GM23338 (cell line): ENCODE measurements around the gene MARCHF9. TPM values are rescaled to one million over a fixed set of nuclear protein-coding genes. Genes with fewer than 3 reads are reported as not detected.

Experiments used
- ATAC-seq: fragments of 200-7000 bp; cut with Tn5 transposase; 3 replicates; pipeline ENCODE4 v1.9.1; 2020
- DNase-seq: peaks from one replicate; pipeline ENCODE4 v3.0.0-alpha.2; 2015; ENCODE audit warnings: low spot score
- H2AFZ ChIP-seq: fragments of 200-600 bp; sonication (generic); 2 replicates; pipeline ENCODE4 v1.8.0; 2016; ENCODE audit warnings: antibody characterized with exemption, mild to moderate bottlenecking, moderate library complexity
- H3F3A ChIP-seq: fragments of 200-600 bp; sonication (generic); replicated peaks from 2 replicates; pipeline ENCODE4 v1.8.0; 2017; ENCODE audit warnings: antibody characterized with exemption, mixed run types, low read depth
- H3K27ac ChIP-seq: fragments of 200-600 bp; sonication (generic); 2 replicates; pipeline ENCODE4 v1.6.1; 2016; ENCODE audit warnings: low read depth
- H3K27me3 ChIP-seq: fragments of 200-600 bp; sonication (generic); 2 replicates; pipeline ENCODE4 v1.8.0; 2016; ENCODE audit warnings: mild to moderate bottlenecking, mixed run types, moderate library complexity; ENCODE audit not compliant: insufficient read depth
- H3K36me3 ChIP-seq: fragments of 200-600 bp; sonication (generic); 2 replicates; pipeline ENCODE4 v1.8.0; 2016; ENCODE audit warnings: mild to moderate bottlenecking; ENCODE audit not compliant: insufficient read depth
- H3K4me1 ChIP-seq: fragments of 200-600 bp; sonication (generic); 2 replicates; pipeline ENCODE4 v1.8.0; 2016; ENCODE audit warnings: mild to moderate bottlenecking, moderate library complexity; ENCODE audit not compliant: insufficient read depth
- H3K4me2 ChIP-seq: fragments of 200-600 bp; sonication (generic); 2 replicates; pipeline ENCODE4 v1.7.1; 2017; ENCODE audit warnings: mixed run types
- H3K4me3 ChIP-seq: fragments of 200-600 bp; sonication (generic); 2 replicates; pipeline ENCODE4 v1.6.1; 2016; ENCODE audit warnings: mixed run types
- H3K79me2 ChIP-seq: fragments of 200-600 bp; sonication (generic); replicated peaks from 2 replicates; pipeline ENCODE4 v1.8.0; 2017; ENCODE audit warnings: mild to moderate bottlenecking; ENCODE audit not compliant: insufficient read depth
- H3K9me2 ChIP-seq: fragments of 200-600 bp; sonication (generic); 2 replicates; pipeline ENCODE4 v1.8.0; 2017; ENCODE audit not compliant: insufficient read depth
- H4K20me1 ChIP-seq: fragments of 200-600 bp; sonication (generic); replicated peaks from 2 replicates; pipeline ENCODE4 v1.8.0; 2017; ENCODE audit warnings: mild to moderate bottlenecking; ENCODE audit not compliant: insufficient read depth
- H3K27ac Mint-ChIP-seq: 2 replicates; pipeline ENCODE4 v1.8.0; 2020; ENCODE audit warnings: inconsistent platforms, mild to moderate bottlenecking, moderate library complexity, mixed read lengths
- H3K27me3 Mint-ChIP-seq: 3 replicates; pipeline ENCODE4 v1.8.0; 2022; ENCODE audit warnings: low read depth, mild to moderate bottlenecking, moderate library complexity, mixed read lengths, inconsistent platforms; ENCODE audit not compliant: insufficient read depth, poor library complexity
- H3K36me3 Mint-ChIP-seq: 3 replicates; pipeline ENCODE4 v1.8.0; 2021; ENCODE audit warnings: low read depth, mild to moderate bottlenecking, inconsistent platforms, moderate library complexity, mixed read lengths
- H3K4me1 Mint-ChIP-seq: 3 replicates; pipeline ENCODE4 v1.8.0; 2020; ENCODE audit warnings: mild to moderate bottlenecking, inconsistent platforms, mixed read lengths
- H3K4me3 Mint-ChIP-seq: 3 replicates; pipeline ENCODE4 v1.8.0; 2021; ENCODE audit warnings: moderate library complexity, mild to moderate bottlenecking, inconsistent platforms, mixed read lengths
- H3K9me3 Mint-ChIP-seq: 3 replicates; pipeline ENCODE4 v1.8.0; 2020; ENCODE audit warnings: moderate library complexity, mild to moderate bottlenecking, inconsistent platforms, mixed read lengths
- CTCF ChIP-seq, 2 experiments: fragments of 200-600 bp in 1 of 2; sonication (generic) in 1 of 2; conservative IDR thresholded peaks; 2 replicates each; pipeline versions ENCODE4 v1.5.1 to v1.6.1; 2016 to 2017; ENCODE audit warnings: antibody characterized with exemption in 2 of 2, low read depth in 2 of 2, mild to moderate bottlenecking in 2 of 2, moderate library complexity in 1 of 2
- EZH2phosphoT487 ChIP-seq: fragments of 200-600 bp; sonication (generic); IDR thresholded peaks from one replicate; pipeline ENCODE4 v1.8.1; 2018; ENCODE audit warnings: antibody characterized with exemption; ENCODE audit not compliant: unreplicated experiment
- POLR2AphosphoS5 ChIP-seq: IDR thresholded peaks from 2 replicates; pipeline ENCODE4 v1.6.1; 2016; ENCODE audit warnings: antibody characterized with exemption, low read depth
- ZNF114 ChIP-seq: fragments of 250-450 bp; sonication (Bioruptor Pico); IDR thresholded peaks from 2 replicates; pipeline ENCODE4 v1.5.0; 2020; ENCODE audit warnings: mild to moderate bottlenecking, moderate library complexity
- ZNF331 ChIP-seq: fragments of 250-450 bp; sonication (Bioruptor Pico); IDR thresholded peaks from 2 replicates; pipeline ENCODE4 v1.5.0; 2020; ENCODE audit warnings: low read depth, mild to moderate bottlenecking, moderate library complexity
- ZNF462 ChIP-seq: fragments of 250-450 bp; sonication (Bioruptor Pico); IDR thresholded peaks from 2 replicates; pipeline ENCODE4 v1.5.0; 2020; ENCODE audit warnings: mild to moderate bottlenecking, moderate library complexity
- polyA plus RNA-seq: library from polyadenylated mRNA; unstranded; fragments of >200 nt; fragmentation: Nextera tagmentation; extraction: Ambion mirVana; gene quantifications from 2 replicates; pipeline ENCODE4 v1.2.1, GENCODE V29; 2016
- total RNA-seq: library from RNA; depleted of rRNA; stranded (reverse); fragments of >200 nt; shearing (Covaris generic); gene quantifications from 2 replicates; pipeline ENCODE4 v1.2.3, GENCODE V29; 2014

The MARCHF9 gene
- total and polyA plus RNA-seq, 2 experiments from 2014 or later = 2.9 to 3.3 TPM

- no peak for TF ChIP-seq ZNF462 (CRISPR knock-in tag)
These were observed 25.5 kb upstream of the MARCHF9 start (continued) for GRCh38 chr12:57729321-57729844.

- H3K4me3 Mint-ChIP-seq = no peak overlapping the region
- Histone ChIP-seq H4K20me1 (no peaks in the 10 kb centered on the region; the same call in 1 of the 2 replicates), H3K36me3 (no peaks in the 10 kb centered on the region), H3K4me3 (no peak overlapping the region), H3K4me2 (no peak overlapping the region), H3K27me3 (peaks cover 99% of the 10 kb centered on the region), H3F3A (no peaks in the 10 kb centered on the region), H3K79me2 (no peaks in the 10 kb centered on the region), H3K27ac (no peak overlapping the region), H3K4me1 (peaks cover 2% of the 10 kb centered on the region; the same call in 1 of the 2 replicates), H2AFZ (no peak overlapping the region), H3K9me2 (no peaks in the 10 kb centered on the region)
- no peaks in the 10 kb centered on the region; the same call in 2 of the 3 replicates for H3K9me3 Mint-ChIP-seq
- peaks cover 19% of the 10 kb centered on the region for H3K4me1 Mint-ChIP-seq
- ATAC-seq = no peak
- no peaks in the 10 kb centered on the region; the same call in 2 of the 3 replicates for H3K36me3 Mint-ChIP-seq
- no peak for DNase-seq
- peaks cover 97% of the 10 kb centered on the region for H3K27me3 Mint-ChIP-seq
- no peak overlapping the region for H3K27ac Mint-ChIP-seq
- TF ChIP-seq ZNF331 (no peak), ZNF114 (CRISPR knock-in tag) (no peak), POLR2AphosphoS5 (no peak), CTCF (conservative IDR thresholded peaks at IDR 0.05; ENCODE audit: low read depth in 2 of 2) (no peak), EZH2phosphoT487 (no peak), ZNF462 (CRISPR knock-in tag) (no peak)
These were observed 24.4 kb upstream of the MARCHF9 start for GRCh38 chr12:57730336-57731067.
